HEK293T (cell line): ENCODE results near the gene PFN1.
"Not testable (repeated sequence)": the region's sequence is repeated elsewhere in the genome, so short reads cannot be mapped to it uniquely, and the experiment has no call there.

Source experiments
- CTCF ChIA-PET: fragments of 350-600 bp; formaldehyde crosslinking; extraction: SDS; loops from one replicate; lab custom pipeline; 2021; ENCODE audit warnings: antibody characterized with exemption, inconsistent platforms; lab: Yijun Ruan, JAX
- POLR2A ChIA-PET: fragments of 350-600 bp; formaldehyde crosslinking; extraction: SDS; loops from one replicate; lab custom pipeline; 2020; ENCODE audit warnings: antibody characterized with exemption, inconsistent platforms; lab: Yijun Ruan, JAX
- DNase-seq: peaks from one replicate; pipeline ENCODE4 v3.0.0; 2012; ENCODE audit warnings: mixed read lengths; ENCODE audit errors: extremely low spot score
- ARNT ChIP-seq: fragments of 450-650 bp; IDR thresholded peaks from 2 replicates; pipeline ENCODE4 v1.6.1; 2017; ENCODE audit warnings: mild to moderate bottlenecking
- BHLHE40 ChIP-seq: fragments of 450-650 bp; IDR thresholded peaks from 2 replicates; pipeline ENCODE4 v1.6.1; 2016; ENCODE audit warnings: mild to moderate bottlenecking, moderate library complexity, borderline replicate concordance
- CTBP1 ChIP-seq: fragments of 450-650 bp; IDR thresholded peaks from 2 replicates; pipeline ENCODE4 v1.6.1; 2016; ENCODE audit warnings: borderline replicate concordance
- ELF4 ChIP-seq: fragments of 450-650 bp; IDR thresholded peaks from 2 replicates; pipeline ENCODE4 v1.6.1; 2017; ENCODE audit warnings: antibody characterized with exemption
- FOXA1 ChIP-seq: fragments of 450-650 bp; IDR thresholded peaks from 2 replicates; pipeline ENCODE4 v1.6.1; 2016; ENCODE audit warnings: mild to moderate bottlenecking
- FOXK2 ChIP-seq: fragments of 450-650 bp; IDR thresholded peaks from 2 replicates; pipeline ENCODE4 v1.6.1; 2016; ENCODE audit warnings: mild to moderate bottlenecking
- FOXM1 ChIP-seq: fragments of 450-650 bp; IDR thresholded peaks from 2 replicates; pipeline ENCODE4 v1.6.1; 2017; ENCODE audit warnings: mild to moderate bottlenecking, borderline replicate concordance
- HDGF ChIP-seq: fragments of 450-650 bp; IDR thresholded peaks from 2 replicates; pipeline ENCODE4 v1.6.1; 2017; ENCODE audit warnings: antibody characterized with exemption, borderline replicate concordance
- L3MBTL2 ChIP-seq: fragments of 450-650 bp; conservative IDR thresholded peaks from 2 replicates; pipeline ENCODE4 v1.6.1; 2016; ENCODE audit warnings: mild to moderate bottlenecking
- LEF1 ChIP-seq: fragments of 450-650 bp; IDR thresholded peaks from 2 replicates; pipeline ENCODE4 v1.6.1; 2017; ENCODE audit warnings: mild to moderate bottlenecking, borderline replicate concordance
- NFRKB ChIP-seq: fragments of 450-650 bp; IDR thresholded peaks from 2 replicates; pipeline ENCODE4 v1.6.1; 2016; ENCODE audit warnings: mild to moderate bottlenecking, moderate library complexity
- SP1 ChIP-seq: fragments of 450-650 bp; IDR thresholded peaks from 2 replicates; pipeline ENCODE4 v1.6.1; 2017
- SUZ12 ChIP-seq: fragments of 450-650 bp; IDR thresholded peaks from 2 replicates; pipeline ENCODE4 v1.6.1; 2016; ENCODE audit warnings: mild to moderate bottlenecking
- TARDBP ChIP-seq: fragments of 450-650 bp; IDR thresholded peaks from 2 replicates; pipeline ENCODE4 v1.6.1; 2016
- ZNF384 ChIP-seq: fragments of 450-650 bp; IDR thresholded peaks from 2 replicates; pipeline ENCODE4 v1.6.1; 2016
- TF ChIP-seq, protein P1 (sequence below): fragments of 450-650 bp; IDR thresholded peaks from 2 replicates; pipeline ENCODE4 v1.6.1; 2016

PFN1 gene

DNA sequence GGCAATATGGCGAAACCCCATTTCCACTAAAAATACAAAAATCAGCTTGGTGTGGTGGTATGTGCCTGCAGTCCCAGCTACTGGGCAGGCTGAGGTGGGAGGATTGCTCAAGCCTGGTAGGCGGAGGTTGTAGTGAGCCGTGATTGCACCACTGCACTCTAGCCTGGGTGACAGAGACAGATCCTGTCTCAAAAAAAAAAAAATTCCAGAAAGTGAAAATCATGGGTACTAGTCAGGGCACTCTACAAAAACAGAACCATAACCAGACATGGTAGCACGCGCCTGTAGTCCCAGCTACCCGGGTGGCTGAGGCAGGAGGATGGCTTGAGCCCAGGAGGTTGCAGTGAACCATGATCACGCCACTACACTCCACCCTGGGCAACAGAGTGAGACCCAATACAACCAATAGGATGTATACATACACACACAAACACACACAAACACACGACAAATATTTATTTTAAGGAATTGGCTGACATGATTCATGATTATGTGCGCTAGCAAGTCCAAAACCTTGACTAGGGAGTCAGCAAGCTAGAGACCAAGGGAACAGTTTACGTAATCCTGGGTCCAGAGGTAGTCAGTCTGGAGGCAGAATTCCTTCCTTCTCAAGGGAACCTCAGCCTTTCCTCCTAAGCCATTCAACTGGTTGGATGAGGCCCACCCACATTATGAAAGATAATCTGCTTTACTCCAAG is 27.8 kb downstream of the PFN1 start:
- CTCF ChIA-PET, result no interaction called here
- no peak for TF ChIP-seq ZNF384
- no peak for TF ChIP-seq FOXM1
- TF ChIP-seq FOXK2, result no peak
- no peak for TF ChIP-seq SUZ12
- TF ChIP-seq FOXA1, result no peak
- no peak for TF ChIP-seq LEF1
- no peak for TF ChIP-seq ARNT
- TF ChIP-seq L3MBTL2, result no peak
- no peak for TF ChIP-seq ELF4
- POLR2A ChIA-PET, result interaction anchor here (0.8 kb wide), 1 partner anchor 20 kb away, joined by 3 read pairs; the partner anchor contains the start of genes RNF167 and SLC25A11

DNA sequence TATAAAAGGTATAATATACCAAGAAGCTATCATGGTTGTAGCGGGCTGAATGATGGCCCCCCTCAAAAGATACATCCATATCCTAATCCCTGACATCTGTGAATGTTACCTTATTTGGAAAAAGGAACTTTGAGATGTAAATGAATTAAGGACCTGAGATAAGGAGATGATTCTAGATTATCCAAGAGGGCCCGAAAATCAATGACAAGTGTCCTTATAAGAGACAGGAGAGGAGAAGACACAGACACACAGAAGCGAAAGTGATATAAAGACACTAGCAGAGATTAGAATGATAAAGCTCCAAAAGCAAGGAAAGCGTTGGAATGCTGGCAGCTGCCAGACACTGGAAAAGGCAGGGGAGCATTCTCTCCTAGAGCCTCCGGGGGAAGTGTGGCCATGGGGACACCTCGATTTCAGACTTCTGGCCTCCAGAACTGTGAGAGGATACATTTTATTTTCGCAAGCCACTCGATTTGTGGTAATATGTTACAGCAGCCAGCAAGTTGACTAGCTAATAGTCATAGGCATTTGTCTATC is 28.8 kb downstream of the PFN1 start:
- no peak for TF ChIP-seq CTBP1
- TF ChIP-seq FOXA1, result no peak
- POLR2A ChIA-PET, result interaction anchor here (0.7 to 1.5 kb wide), 4 partner anchors 15 to 67 kb away, joined by 3 to 6 read pairs (median 3); partner anchors contain the start of genes CAMTA2, RNF167 and SLC25A11
- DNase-seq, result no peak
- CTCF ChIA-PET, result no interaction called here

More for the DNA sequence above, 27.8 kb downstream of the PFN1 start:
- DNase-seq, result no peak

DNA sequence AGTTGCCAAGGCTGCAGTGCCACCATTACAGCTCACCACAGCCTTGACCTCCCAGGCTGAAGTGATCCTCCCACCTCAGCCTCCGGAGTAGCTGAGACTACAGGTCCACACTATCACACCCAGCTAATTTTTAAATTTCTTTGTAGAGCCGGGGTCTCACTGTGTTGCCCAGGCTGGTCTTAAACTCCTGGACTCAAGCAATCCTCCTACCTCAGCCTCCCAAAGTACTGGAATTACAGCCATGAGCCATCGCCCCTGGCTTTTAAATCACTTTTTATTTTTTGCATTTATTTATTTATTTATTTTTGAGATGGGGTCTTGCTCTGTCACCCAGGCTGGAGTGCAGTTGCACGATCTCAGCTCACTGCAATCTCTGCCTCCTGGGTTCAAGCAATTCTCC is 33.8 kb downstream of the PFN1 start:
- POLR2A ChIA-PET, result interaction anchor here (1.2 kb wide), 2 partner anchors 25 to 53 kb away, joined by 5 to 12 read pairs; partner anchors contain the start of genes RNF167, SLC25A11 and SPAG7
- DNase-seq, CTCF ChIA-PET: not testable (repeated sequence)

DNA sequence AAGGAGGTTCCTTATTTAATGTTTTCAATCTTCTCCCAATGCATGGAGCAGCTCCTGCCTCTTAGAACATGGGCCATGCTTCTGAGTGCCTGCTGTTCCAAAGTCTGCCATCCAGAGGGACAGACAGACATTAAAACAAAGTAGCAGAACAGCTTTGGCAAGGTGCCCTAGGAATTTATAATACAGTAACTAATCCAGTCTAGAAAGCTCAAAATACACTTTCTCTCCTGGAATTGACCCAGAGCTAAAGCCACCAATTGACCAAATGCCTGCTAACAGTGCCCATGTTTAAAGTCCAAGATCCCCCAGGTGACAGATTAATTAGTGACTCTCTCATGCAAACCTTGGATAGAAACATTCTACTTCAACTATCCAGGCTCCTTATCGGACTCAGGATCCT is 34.3 kb downstream of the PFN1 start:
- no peak for TF ChIP-seq L3MBTL2
- TF ChIP-seq CTBP1, result no peak
- TF ChIP-seq SP1, result no peak
- no peak for TF ChIP-seq HDGF
- TF ChIP-seq, protein P1, sequence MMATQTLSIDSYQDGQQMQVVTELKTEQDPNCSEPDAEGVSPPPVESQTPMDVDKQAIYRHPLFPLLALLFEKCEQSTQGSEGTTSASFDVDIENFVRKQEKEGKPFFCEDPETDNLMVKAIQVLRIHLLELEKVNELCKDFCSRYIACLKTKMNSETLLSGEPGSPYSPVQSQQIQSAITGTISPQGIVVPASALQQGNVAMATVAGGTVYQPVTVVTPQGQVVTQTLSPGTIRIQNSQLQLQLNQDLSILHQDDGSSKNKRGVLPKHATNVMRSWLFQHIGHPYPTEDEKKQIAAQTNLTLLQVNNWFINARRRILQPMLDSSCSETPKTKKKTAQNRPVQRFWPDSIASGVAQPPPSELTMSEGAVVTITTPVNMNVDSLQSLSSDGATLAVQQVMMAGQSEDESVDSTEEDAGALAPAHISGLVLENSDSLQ, result no peak
- TF ChIP-seq FOXA1, result no peak
- no peak for TF ChIP-seq SUZ12
- no peak for TF ChIP-seq FOXM1
- no peak for TF ChIP-seq NFRKB
- TF ChIP-seq BHLHE40, result no peak
- TF ChIP-seq ARNT, result no peak
- TF ChIP-seq TARDBP, result no peak
- no peak for TF ChIP-seq ELF4
- no peak for TF ChIP-seq LEF1
- TF ChIP-seq ZNF384, result no peak
- no peak for TF ChIP-seq FOXK2
- DNase-seq, result no peak
- ChIA-PET POLR2A (interaction anchor here (1.2 kb wide), 2 partner anchors 26 to 53 kb away, joined by 5 to 12 read pairs; partner anchors contain the start of genes RNF167, SLC25A11 and SPAG7), CTCF (no interaction called here)

DNA sequence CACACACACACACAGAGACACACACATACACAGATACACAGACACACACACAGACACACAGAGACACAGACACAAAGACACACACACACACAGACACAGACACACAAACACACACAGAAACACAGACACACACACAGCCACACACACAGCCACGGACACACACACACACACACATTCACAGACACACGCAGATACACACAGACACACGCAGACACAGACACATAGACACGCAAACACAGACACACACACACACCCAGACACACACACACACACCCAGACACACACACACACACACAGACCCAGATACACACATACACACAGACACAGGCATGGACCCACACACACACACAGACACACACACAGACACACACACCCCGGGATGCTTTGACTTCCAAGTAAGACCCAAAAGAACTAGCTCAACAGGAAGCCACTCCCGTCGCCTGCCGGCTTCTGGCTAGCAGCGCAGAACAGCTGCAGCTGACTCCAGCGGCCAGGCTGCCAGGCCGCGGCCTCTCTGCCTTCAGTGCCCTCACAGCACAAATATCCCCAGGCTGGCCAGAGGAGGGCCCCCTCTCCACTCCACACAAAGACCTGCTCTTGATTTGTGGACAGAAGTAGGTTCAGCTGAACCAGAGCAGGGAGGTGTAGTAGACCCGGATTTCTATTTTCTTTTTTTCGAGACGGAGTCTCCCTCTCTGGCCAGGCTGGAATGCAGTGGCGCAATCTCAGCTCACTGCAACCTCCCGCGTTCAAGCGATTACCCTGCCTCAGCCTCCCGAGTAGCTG is 39.4 kb downstream of the PFN1 start:
- DNase-seq, result peak; percentile 86
- POLR2A ChIA-PET, result interaction anchor here (0.5 to 2.5 kb wide), 17 partner anchors 8 to 189 kb away, joined by 3 to 38 read pairs (median 4); partner anchors contain the start of genes CAMTA2, ENO3, INCA1 and KIF1C
- CTCF ChIA-PET, result interaction anchor here (0.5 to 1.6 kb wide), 13 partner anchors 14 to 488 kb away, joined by 3 to 8 read pairs (median 5); partner anchors contain the start of genes CAMTA2, ENO3, RNF167 and SLC25A11
- TF ChIP-seq FOXM1 (no peak), BHLHE40 (no peak), L3MBTL2 (no peak), ELF4 (no peak), SP1 (no peak), ARNT (no peak), ZNF384 (no peak), SUZ12 (no peak), FOXK2 (no peak), LEF1 (no peak), HDGF (no peak), NFRKB (no peak), TARDBP (no peak), FOXA1 (no peak), CTBP1 (no peak)
- TF ChIP-seq, protein P1, result no peak

DNA sequence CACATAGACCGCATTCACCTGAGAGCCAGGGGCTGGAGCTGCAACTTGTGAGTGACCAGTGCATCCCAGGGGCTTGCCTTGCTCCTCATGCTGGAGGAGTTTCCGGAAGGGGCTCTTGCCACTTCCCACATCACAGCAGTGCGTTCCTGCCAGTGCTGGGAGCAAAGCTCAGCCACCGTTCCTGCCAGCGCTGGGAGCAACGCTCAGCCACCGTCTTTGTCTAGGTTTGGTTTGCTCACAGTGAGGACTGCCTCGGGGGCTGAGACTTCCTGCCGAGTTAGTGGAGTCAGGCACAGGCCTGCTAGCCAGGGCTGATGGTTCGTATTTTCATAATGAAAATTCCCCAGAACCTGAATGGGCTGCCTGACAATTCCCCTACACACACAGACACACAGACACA is 40.0 kb downstream of the PFN1 start:
- POLR2A ChIA-PET, result interaction anchor here (0.5 to 2.5 kb wide), 9 partner anchors 10 to 153 kb away, joined by 3 to 38 read pairs (median 5); partner anchors contain the start of genes CAMTA2, ENO3, INCA1 and KIF1C
- CTCF ChIA-PET, result interaction anchor here (0.5 to 1.6 kb wide), 9 partner anchors 14 to 487 kb away, joined by 3 to 8 read pairs (median 5); partner anchors contain the start of genes CAMTA2, ENO3, RNF167 and SLC25A11
- no peak for DNase-seq
- TF ChIP-seq FOXA1 (no peak), CTBP1 (no peak), TARDBP (peak; percentile 49; the same call in 1 of the 2 replicates)

DNA sequence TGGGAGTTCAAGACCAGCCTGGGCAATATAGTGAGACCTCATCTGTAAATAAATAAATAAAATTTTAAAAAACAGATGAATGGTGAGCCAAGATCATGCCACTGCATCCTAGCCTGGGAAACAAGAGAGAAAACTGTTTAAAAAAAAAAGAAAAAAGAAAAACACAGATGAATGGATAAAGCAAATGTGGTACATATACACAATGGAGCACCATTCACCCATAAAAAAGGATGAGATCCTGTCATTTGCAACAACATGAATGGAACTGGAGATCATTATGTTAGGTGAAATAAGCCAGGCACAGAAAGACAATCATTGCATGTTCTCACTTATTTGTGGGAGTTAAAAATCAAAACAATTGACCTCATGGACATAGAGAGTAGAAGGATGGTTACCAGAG is 41.7 kb downstream of the PFN1 start:
- POLR2A ChIA-PET, CTCF ChIA-PET, DNase-seq: not testable (repeated sequence)
